ENCODE measurements around the gene SLC37A1.

Gene SLC37A1

GRCh38 chr21:42545317-42545716, 31.7 kb downstream of the SLC37A1 start:
- DNase-seq (ENCODE audit: low spot score): no peak

- DNase-seq (ENCODE audit: low spot score): no peak
Measured at GRCh38 chr21:42545745-42546144, 32.1 kb downstream of the SLC37A1 start.

GRCh38 chr21:42546433-42546832, 32.8 kb downstream of the SLC37A1 start:
- no peak for DNase-seq (ENCODE audit: low spot score)

- no peak for DNase-seq (ENCODE audit: low spot score)
Measured at GRCh38 chr21:42547001-42547905, 33.6 kb downstream of the SLC37A1 start.

GRCh38 chr21:42547906-42548365, 34.3 kb downstream of the SLC37A1 start:
- DNase-seq (ENCODE audit: low spot score): no peak

GRCh38 chr21:42548687-42549406, 35.2 kb downstream of the SLC37A1 start:
- DNase-seq (ENCODE audit: low spot score): no peak

GRCh38 chr21:42550817-42551216, 37.2 kb downstream of the SLC37A1 start:
- DNase-seq (ENCODE audit: low spot score): no peak

- no peak for DNase-seq (ENCODE audit: low spot score)
Measured at GRCh38 chr21:42552407-42553336, 39.0 kb downstream of the SLC37A1 start.

- DNase-seq (ENCODE audit: low spot score): no peak
Measured at GRCh38 chr21:42553435-42553834, 39.8 kb downstream of the SLC37A1 start.

- DNase-seq (ENCODE audit: low spot score): no peak
Measured at GRCh38 chr21:42554251-42554961, 40.8 kb downstream of the SLC37A1 start.

GRCh38 chr21:42555756-42556438, 42.2 kb downstream of the SLC37A1 start:
- no peak for DNase-seq (ENCODE audit: low spot score)

GRCh38 chr21:42556476-42556875, 42.8 kb downstream of the SLC37A1 start:
- DNase-seq (ENCODE audit: low spot score): no peak

- no peak for DNase-seq (ENCODE audit: low spot score)
Measured at GRCh38 chr21:42556960-42557359, 43.3 kb downstream of the SLC37A1 start.

- no peak for DNase-seq (ENCODE audit: low spot score)
Measured at GRCh38 chr21:42557420-42557819, 43.8 kb downstream of the SLC37A1 start.

- DNase-seq (ENCODE audit: low spot score): no peak
Measured at GRCh38 chr21:42558368-42558767, 44.7 kb downstream of the SLC37A1 start.

GRCh38 chr21:42558846-42559245, 45.2 kb downstream of the SLC37A1 start:
- DNase-seq (ENCODE audit: low spot score): no peak

GRCh38 chr21:42559326-42559725, 45.7 kb downstream of the SLC37A1 start:
- no peak for DNase-seq (ENCODE audit: low spot score)

- DNase-seq (ENCODE audit: low spot score): no peak
Measured at GRCh38 chr21:42560517-42561179, 47.0 kb downstream of the SLC37A1 start.

GRCh38 chr21:42561762-42562650, 48.4 kb downstream of the SLC37A1 start:
- no peak for DNase-seq (ENCODE audit: low spot score)

Data from pons (tissue), 1 donor.